Mammary epithelial cell (primary cell): ENCODE results near the gene RPGRIP1.
"Not testable (repeated sequence)": the region's sequence is repeated elsewhere in the genome, so short reads cannot be mapped to it uniquely, and the experiment has no call there.

Experiments used
- EZH2 ChIP-seq: IDR thresholded peaks from 2 replicates; pipeline ENCODE4 v1.6.1; 2012; ENCODE audit warnings: low read length, inconsistent platforms, borderline replicate concordance
- TF ChIP-seq, protein P1 (sequence below), 2 donors: IDR thresholded peaks in 1 of 2; conservative IDR thresholded peaks in 1 of 2; 2 replicates each; pipeline ENCODE4 v1.5.1; 2011 to 2012; ENCODE audit warnings: inconsistent platforms in 2 of 2, low read length in 2 of 2, mild to moderate bottlenecking in 2 of 2, control low read depth in 1 of 2, low read depth in 1 of 2; ENCODE audit not compliant: insufficient read depth in 1 of 2; ENCODE audit errors: extremely low read depth in 1 of 2

GRCh38 chr14:21302836-21303140, 22.9 kb downstream of the RPGRIP1 start:
- TF ChIP-seq, protein P1, sequence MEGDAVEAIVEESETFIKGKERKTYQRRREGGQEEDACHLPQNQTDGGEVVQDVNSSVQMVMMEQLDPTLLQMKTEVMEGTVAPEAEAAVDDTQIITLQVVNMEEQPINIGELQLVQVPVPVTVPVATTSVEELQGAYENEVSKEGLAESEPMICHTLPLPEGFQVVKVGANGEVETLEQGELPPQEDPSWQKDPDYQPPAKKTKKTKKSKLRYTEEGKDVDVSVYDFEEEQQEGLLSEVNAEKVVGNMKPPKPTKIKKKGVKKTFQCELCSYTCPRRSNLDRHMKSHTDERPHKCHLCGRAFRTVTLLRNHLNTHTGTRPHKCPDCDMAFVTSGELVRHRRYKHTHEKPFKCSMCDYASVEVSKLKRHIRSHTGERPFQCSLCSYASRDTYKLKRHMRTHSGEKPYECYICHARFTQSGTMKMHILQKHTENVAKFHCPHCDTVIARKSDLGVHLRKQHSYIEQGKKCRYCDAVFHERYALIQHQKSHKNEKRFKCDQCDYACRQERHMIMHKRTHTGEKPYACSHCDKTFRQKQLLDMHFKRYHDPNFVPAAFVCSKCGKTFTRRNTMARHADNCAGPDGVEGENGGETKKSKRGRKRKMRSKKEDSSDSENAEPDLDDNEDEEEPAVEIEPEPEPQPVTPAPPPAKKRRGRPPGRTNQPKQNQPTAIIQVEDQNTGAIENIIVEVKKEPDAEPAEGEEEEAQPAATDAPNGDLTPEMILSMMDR (conservative IDR thresholded peaks at IDR 0.05 in 1 of 2, IDR thresholded peaks at IDR 0.05 in 1 of 2; ENCODE audit: extremely low read depth in 1 of 2, insufficient read depth in 1 of 2, low read depth in 1 of 2, low read length in 2 of 2): not testable (repeated sequence)
- not testable (repeated sequence) for TF ChIP-seq EZH2
